Sigmoid colon (tissue), 4 donors: ENCODE data around the gene FTO.

Experiments
- CTCF ChIP-seq, 4 experiments: fragments of 450-650 bp in 3 of 4; fragments of 200-600 bp in 1 of 4; IDR thresholded peaks; one replicate each; pipeline ENCODE4 v1.5.1; 2016 to 2019; ENCODE audit warnings: antibody characterized with exemption in 4 of 4, mild to moderate bottlenecking in 3 of 4, moderate library complexity in 2 of 4
- EP300 ChIP-seq, 4 donors: sonication (generic); formaldehyde crosslinking; IDR thresholded peaks; one replicate each; pipeline ENCODE4 v1.6.1; 2017; ENCODE audit warnings: antibody characterized with exemption in 4 of 4
- POLR2A ChIP-seq, 2 donors: fragments of 450-650 bp; IDR thresholded peaks; one replicate each; pipeline ENCODE4 v1.6.1; 2016; ENCODE audit warnings: antibody characterized with exemption in 2 of 2, mild to moderate bottlenecking in 2 of 2, moderate library complexity in 2 of 2
- POLR2AphosphoS5 ChIP-seq, 4 donors: sonication (generic); formaldehyde crosslinking; IDR thresholded peaks; one replicate each; pipeline ENCODE4 v1.6.1; 2017; ENCODE audit warnings: antibody characterized with exemption in 4 of 4

- TF ChIP-seq CTCF (IDR thresholded peaks at IDR 0.05): no peak
- no peak for TF ChIP-seq POLR2A (IDR thresholded peaks at IDR 0.05)
- TF ChIP-seq POLR2AphosphoS5 (IDR thresholded peaks at IDR 0.05): no peak
- TF ChIP-seq EP300 (IDR thresholded peaks at IDR 0.05): no peak
Observed at GRCh38 chr16:53689636-53690035, 14.3 kb upstream of the FTO start.
